IPS-NIHi7 (cell line): Measurements from ENCODE around the gene SUSD1.
A peak's percentile ranks its signal among the peaks of the same experiment; 100 is the strongest.

Experiments
- DNase-seq: peaks from one replicate; pipeline ENCODE4 v3.0.0; 2012; ENCODE audit warnings: mixed read lengths; ENCODE audit errors: extremely low spot score

SUSD1 gene

DNA sequence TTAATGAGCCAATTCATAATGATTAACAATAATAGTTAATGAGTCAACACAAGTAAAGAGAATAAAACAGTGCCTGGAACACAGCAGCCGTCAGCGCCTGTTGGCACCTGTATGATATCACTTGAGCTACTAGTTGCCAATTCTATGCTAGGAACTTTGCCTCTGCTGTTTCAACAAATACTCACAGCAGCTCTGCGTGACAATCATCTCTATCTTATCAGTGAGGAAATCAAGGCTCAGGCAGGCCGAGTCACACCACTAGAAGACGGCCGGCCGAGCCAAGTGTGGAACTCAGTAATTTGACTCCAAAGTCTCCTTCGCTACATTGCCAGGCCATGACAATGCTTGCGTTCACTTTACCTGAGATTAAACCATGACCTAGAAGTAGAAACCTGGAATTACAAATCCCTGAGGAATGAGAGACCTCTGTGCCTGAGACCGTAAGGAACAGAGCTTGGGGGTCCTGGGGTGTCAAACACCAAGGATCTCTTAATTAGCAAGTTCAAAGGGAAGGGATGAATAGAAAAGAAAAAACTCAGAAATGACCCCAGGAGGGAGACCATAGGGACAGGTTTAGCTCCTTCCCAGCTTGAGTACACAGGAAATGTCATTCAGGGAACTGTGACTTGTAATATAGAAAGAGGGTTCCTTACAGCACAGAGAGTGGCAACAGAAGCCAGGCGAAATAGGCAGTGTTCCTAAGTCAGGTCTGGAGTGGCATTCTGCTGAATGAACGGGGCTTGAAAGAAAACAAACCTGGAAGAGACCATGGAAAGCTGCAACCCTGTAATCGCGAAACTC, 109.1 kb downstream of the SUSD1 start:
- DNase-seq, result peak; percentile 44

DNA sequence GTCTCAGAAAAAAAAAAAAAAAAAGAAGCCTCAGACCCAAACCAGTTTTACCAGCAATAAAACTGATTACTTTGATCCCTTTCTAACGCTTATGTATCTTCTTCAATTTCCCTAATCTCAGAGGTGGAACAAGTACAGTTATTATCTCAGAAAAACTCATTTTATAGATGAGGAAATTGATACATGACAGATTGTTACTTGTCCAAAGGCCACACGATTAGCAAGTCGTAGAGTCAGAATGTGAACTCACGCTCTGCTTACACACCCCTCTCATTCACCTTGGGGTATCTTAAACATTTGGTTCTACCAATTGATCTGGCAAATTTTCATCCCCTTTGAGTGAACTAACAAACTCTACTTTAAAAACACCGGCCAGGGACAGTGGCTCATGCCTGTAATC, 110.2 kb downstream of the SUSD1 start:
- no peak for DNase-seq

DNA sequence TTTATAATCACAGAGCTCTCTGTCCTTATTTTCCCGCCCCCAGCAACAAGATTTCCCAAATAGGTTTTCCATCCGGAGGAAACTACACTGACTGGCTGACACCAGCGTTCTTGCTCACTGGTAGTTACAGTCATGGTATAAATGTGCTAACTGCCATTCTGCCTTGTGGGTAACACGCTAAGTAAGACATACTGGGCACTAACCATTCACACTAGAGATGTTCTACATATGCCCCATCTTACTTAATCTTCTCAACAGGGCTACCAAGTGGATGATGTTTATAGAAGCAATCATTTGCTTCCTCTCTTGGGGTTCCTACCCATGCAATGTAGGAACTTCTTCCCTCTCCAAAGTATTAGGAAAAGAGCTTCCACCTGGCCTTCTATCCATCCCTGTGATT, 111.5 kb downstream of the SUSD1 start:
- no peak for DNase-seq

DNA sequence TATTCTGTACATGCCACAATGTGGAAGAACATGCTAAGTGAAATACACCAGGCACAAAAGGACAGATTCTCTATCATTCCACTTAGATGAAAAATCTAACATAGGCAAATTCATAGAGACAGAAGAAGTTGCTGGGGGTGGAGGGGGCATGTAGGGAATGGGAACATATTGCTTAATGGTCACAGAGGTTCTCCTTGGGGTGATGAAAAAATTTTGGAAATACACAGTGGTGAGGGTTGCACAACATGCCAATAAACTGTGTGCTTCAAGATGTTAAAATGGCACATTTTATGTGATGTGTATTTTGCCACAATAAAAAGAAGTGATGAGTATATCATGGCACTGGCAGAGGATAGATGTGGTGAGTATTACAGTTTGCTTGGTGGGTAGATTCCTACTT, 111.9 kb downstream of the SUSD1 start:
- no peak for DNase-seq

DNA sequence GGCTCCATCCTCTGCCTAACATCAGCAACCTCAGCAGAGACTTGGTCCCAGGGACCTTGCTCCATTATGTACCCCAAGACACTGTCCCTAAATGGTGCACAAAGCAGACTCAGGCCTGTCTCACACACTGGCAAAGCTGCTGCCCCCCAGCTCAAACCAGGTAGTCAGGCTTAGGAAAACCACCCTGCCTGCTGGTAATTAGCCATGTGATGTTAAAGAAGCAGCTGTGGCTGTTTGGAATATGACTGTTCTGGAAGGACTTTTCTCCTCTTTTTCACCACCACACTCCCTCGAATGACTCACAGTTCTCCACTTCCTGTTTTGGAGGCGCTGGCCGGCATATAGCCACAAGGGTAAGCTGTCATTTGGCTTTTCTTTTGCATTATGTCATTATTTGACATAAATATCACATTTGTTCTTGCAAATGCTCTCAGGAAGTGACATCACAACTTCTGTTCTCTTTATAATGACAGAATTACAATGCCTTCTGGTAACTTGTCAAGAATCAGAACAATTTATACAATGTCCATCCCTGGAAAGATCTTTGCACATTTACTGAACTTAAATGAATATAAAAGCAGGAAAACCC, 113.9 kb downstream of the SUSD1 start:
- peak; percentile 38 for DNase-seq

DNA sequence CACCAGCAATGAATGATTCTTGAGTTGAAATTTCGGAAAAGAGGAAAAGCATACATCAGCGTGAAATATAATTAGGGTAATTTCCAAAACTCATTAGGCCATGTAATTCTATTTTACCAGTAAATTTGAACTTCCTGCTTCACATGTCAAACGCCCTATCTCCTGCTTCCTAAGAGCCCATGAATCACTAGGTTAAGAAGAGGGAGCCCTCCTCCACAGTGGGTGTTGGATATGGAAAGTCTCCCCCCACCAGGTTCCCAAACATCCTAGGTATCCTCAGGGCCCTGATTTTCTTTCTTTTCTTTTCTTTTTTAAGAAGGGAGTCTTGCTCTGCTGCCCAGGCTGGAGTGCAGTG, 115.2 kb downstream of the SUSD1 start:
- DNase-seq, result no peak

DNA sequence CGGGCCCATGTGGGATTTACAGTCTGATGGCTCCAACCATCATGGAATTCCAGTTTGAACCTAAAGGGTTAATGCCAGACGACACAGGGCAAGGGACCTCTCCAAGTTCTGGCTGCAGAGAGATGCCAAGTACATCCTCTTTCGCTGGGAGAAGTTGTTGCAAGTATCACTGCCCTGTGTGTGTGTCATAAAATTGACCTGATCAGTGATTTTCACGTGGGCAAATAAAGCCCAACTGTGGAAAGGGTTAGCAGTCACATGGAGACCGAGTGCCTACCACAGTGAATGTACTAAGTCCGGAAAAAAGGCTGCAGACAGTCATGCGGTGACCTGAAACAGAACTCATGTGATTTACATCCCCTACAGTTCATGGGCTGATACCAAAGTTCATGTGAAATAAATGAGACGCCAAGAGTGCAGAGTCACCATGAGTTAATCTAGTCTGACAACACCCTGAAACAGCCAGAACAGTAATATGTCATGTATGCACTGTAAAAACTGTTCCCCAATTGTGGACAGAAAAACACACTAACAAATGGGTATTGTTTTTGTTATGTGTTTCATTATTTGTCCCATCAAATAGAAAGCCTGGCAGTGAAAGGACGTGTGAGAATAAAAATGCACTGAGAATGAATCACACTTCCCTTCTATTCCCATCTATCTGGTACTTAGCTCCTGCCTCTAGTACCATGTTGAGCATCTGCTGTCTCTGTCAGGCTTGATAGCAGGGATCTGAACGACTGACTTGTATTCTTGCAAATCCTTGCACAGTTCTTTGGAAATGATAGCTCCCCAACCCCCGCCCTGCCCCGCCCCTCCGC, 115.7 kb downstream of the SUSD1 start:
- DNase-seq, result no peak

DNA sequence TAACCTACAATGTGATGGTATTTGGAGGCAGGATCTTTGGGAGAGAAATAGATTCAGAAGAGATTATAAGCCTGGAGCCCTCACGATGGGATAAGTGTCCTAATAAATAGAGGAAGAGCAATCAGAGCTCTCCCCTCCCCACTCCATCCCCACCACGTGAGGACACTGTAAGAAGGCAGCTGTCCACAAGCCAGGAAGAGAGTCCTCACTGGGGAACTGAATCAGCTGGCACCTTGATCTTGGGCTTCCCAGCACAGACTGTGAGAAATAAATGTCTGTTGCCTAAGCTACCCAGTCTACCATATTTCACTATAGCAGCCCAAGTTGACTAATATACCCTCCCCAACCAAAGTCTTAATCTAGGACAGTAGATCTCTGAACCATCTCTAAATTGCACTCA, 118.1 kb downstream of the SUSD1 start:
- no peak for DNase-seq

DNA sequence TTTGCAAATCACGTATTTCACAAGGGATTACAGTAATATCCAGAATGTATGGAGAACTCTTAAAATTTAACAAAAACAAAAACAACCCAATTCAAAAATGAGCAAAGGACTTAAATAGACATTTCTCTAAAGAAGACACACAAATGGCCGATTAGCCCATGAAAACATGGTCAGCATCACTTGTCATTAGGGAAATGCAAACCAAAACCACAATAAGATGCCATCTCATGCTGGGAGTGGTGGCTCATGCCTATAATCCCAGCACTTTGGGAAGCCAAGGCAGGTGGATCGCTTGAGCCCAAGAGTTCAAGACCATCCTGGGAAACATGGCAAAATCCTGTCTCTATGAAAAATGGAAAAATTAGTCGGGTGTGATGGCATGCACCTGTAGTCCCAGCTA, 120.2 kb downstream of the SUSD1 start:
- DNase-seq, result no peak

DNA sequence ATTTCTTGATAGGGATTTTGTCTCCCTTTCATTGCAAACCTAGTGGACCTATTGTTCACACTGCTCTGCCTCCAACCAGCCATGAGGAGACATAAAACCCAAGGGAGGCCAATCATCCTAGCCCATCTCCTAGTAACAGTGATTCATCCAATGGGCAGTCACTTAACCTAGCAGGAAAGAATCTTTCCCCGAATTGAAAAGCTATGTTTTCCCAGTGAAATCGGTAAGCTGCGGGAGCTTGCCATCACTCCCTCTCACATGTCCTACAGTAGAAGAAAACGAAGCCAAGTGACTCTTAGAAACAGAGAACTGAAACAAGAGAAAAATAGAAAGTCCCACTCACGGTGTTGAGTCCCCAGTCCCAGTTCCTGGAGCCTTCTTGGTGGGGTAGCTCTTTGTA, 123.3 kb downstream of the SUSD1 start:
- DNase-seq, result no peak

DNA sequence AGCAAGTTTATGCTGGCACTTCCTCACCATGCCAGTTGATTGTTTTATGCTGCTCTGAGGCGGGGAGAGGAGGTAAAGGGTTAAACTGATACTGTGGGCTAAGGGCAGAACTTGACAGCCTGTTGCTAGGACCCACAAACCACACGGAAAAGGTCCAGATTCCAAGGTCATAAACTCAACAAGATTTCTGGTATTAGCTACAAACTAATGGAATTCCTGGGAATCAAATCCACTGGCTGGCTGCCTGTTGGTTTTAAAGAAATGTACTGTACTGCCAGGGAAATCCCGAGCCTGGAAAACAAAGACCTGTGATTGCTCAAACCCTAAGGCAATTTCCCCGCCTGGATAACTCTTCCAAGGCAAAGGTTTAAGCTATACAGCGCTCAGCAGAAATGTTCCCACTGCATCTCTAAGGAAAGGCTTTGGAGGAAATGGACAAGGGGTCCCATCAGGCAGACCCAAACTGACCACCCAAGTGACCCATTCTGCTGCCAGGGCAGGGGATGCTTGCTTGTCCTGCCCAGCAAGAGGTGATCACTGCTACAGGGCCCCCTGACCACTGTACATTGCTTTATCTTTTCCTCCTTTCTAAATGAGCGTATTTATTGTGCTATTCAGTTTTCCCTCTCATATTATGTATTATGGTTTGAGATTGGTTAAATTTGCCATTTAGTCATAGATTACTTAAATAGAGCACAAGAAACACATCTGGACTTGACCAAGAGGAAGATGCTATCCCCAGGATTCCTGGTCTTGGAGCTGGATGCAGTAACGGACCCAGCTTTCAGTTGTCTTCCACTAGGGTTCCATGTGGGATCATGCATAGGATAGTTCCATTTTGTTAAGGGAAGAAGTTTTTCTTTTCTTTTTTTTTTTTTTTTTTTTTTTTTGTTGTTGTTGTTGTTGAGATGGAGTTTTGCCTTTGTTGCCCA, 124.3 kb downstream of the SUSD1 start:
- no peak for DNase-seq

DNA sequence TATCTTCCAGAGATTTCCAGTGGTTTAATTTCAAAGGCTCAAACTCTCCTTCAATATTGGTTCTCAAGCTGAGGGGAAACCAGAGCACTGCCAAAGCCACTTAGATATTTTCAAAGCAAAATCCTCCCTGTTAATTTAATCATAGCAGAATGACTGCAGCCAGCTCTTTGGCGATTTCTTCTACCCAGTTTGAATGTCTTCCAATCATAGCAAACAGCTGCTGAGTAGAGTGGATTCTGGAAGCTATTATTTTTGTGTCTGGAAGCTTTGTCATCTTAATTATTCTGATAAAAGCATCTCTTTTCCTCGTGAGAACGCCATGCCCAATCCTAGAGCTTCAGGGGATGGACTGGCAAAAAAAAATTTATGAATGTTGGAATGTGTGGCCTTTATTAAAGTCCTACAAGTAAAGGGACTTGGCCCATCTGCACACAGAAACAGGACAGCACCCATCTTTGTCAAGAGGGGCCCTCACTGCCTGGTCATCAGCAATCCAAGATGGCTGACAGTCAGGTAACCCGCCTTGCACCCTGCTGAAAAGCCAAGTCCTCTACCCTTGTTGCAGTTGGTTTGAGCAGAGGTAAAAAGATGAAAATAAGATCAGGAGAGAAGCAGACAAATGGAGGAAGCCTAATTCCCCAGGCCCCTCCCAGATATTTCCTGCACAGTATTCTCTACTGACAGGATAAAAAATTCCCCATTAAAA, 125.1 kb downstream of the SUSD1 start:
- no peak for DNase-seq

DNA sequence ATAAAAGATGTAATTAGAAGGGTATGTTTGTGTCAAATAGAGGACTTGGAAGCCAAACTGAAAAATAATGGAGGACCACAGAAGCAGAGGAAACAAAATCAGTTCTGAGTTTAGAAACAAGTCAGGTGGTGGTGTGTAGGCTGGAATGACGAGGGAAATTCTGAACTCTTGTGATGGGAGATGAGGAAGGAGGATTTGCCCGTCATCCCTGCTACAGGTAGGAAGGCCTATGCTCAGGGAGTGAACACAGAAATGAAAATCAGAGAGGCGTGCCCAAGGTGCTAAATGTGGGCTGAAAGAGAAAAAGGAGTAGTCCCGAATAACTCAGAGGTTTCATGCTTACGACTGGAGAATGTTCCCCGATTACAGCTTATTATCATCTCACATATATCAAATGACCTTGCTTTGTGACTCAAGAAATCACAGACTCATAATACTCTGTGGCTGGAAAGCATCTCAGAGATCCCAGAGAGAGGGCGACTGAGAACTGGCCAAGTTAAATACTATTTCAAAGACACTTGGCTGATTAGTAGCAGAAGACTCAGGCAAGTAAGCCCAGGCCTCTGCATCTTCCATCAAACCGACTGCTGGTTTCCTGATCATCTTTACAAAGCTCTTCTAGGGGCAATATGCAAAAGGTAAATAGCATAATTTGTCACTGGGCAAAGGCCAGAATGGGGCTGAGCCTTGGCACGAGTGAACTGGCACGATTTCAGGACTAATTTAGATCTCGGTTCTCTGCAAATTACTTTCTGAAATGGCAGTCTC, 126.0 kb downstream of the SUSD1 start:
- DNase-seq, result no peak

DNA sequence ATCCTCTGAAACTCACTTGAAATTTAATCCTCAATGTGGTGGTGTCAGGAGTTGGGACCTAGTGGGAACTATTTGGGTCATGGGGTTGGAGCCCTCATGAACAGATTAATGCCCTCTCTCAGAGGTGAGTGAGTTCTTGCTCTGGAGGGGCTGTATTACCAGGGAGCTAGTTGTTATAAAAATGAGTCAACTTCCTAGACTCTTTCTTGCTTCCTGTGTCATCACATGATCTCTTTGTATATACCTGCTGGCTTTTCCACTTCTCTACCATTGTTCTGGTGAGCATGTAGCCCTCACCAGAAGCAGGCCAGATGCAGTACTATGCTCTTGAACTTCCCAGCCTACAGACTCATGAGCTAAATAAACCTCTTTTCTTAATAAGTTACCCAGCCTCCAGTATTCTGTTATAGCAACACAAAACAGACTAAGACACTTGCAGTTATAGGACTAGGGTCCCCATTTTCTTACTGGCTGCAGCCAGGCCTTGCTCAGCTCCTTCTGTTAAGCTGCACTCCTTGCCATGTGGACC, 127.5 kb downstream of the SUSD1 start:
- no peak for DNase-seq

DNA sequence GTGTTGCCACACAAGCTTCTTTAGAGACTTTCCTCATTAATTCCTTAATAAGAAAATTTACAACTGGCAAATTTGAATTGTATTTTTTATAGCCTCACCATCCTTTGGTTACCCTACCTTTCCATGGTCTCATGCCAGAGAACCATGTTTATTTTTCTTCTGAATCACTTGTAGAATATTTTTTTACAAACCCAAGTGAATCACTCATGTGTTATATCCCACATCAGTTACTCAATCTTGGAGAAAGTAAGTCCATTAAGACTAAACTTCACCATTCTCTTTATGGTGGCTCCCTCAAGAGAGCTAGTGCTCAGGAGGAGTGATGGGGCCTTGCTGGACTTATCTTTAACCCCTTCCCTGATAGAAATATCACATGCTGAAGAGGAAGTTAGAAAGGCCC, 128.9 kb downstream of the SUSD1 start:
- DNase-seq, result no peak

DNA sequence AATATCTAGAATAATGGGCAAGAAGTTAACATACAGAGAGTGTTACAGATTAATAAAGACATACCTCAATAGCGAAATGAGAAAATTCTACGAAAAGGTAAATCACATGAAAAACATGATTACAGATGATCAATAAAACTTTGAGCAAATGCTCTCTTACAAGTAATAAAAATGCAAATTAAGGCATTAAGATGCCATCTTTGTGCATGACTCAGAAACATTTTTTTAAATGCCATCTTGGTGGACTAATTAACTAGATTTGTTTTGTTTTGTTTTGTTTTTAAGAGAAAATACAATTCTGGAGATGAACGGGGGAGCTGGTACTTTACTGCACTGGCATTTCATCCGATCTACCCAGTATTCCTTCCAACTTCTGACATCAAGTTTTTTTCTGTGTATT, 130.2 kb downstream of the SUSD1 start:
- DNase-seq, result no peak

DNA sequence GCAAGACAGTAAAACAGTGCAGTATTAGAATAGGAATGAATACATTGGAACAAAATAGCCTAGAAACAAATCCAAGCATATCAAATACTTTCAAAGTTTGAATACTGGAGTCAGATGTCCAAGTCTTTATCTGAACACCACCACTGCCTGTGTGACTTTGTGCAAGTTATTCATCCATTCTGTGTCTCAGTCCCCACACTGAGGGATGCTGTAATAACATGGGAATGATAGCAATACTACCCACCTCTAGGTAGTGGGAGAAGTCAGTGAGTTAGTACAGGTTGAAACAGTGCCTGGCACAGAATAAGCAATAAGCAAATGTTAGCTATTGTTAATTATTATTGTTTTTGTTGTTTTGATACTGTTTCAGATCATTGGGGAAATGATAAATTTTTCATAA, 130.9 kb downstream of the SUSD1 start:
- DNase-seq, result no peak

DNA sequence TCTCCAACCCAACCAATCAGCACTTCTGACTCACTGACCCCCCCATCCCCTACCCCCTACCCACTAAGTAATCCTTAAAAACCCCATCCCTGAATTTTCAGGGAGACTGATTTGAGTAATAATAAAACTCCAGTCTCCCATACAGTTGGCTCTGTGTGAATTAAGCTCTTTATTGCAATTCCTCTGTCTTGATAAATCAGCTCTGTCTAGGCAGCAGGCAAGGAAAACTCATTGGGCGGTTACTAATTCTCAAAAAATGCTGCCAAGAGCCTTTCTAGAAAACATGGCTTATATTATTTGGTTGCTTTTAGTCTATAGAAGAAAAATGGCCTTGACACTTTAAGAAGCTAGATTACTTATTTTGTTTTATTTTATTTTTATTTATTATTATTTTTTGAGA, 131.7 kb downstream of the SUSD1 start:
- DNase-seq, result no peak

DNA sequence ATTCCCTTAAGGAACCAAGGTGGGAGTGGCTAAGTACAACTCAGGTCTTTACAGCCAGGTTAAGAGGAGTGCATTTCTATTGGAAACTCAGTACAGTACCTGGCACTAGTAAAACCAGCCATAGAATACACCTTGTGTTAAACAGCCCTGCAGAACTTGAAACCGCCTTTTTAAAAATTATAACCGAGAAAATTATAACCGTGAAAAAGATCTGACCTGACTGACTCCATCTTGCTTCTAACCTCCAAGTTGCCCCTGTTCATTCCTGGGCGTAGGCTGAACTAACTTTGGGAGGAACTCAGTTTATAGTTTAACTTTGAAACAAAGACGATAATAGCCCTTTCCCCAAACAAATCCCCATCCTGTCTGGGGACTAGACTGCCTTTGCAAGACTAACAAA, 132.3 kb downstream of the SUSD1 start:
- DNase-seq, result no peak

DNA sequence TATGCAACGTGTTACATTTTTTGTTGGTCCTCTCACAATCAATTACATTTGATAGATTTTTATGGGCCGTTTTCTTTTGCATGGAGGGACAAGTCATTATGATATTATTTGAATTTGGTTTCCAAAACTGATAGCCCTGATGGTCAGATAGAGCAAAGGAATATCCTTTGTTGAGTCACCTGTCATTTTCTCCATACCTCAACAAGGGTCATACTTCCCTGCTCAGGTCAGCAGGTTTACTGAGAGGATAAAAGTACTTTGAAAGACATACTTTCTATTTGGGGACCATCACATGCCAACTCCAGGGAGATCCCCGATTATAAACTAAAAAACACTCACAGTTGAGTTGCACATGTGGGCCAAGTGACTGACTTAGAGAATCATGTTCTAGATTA, 132.9 kb downstream of the SUSD1 start:
- no peak for DNase-seq
